Cardiac septum (tissue), 1 donor: ENCODE data around the gene PHACTR2. TPM values are rescaled to one million over a fixed set of nuclear protein-coding genes. Genes with fewer than 3 reads are reported as not detected.
"Not testable (repeated sequence)": the region's sequence is repeated elsewhere in the genome, so short reads cannot be mapped to it uniquely, and the experiment has no call there.

Experiments
- DNase-seq: peaks from one replicate; pipeline ENCODE4 v3.0.0-alpha.2; 2020; ENCODE audit warnings: low spot score
- intact Hi-C: fragments of 100-400 bp; cut with DNase I; formaldehyde crosslinking; loops from one replicate; pipeline ENCODE4 v1.14.0; 2022
- long read RNA-seq: library from polyadenylated mRNA; unstranded; transcript quantifications from one replicate; pipeline ENCODE4 v2.0.0, GENCODE V29; 2021
- total RNA-seq: library from RNA; stranded (reverse); fragmentation: NEBNext Ultra II Directional; extraction: Animal tissue kit (Norgen Biotek cat#: 25700); gene quantifications from one replicate; pipeline ENCODE4 v1.2.1, GENCODE V29; 2021
- donor health status: DM: no; HTN: no; CAD: no.

The PHACTR2 gene
- 59.3 TPM for total RNA-seq
- long read RNA-seq, full-length matches to known transcripts, result 55 of 88 reads
- long read RNA-seq, partial matches to known transcripts, result 21 of 88 reads
- long read RNA-seq, other reads (novel, unspliced or antisense), result 12 of 88 reads

DNA sequence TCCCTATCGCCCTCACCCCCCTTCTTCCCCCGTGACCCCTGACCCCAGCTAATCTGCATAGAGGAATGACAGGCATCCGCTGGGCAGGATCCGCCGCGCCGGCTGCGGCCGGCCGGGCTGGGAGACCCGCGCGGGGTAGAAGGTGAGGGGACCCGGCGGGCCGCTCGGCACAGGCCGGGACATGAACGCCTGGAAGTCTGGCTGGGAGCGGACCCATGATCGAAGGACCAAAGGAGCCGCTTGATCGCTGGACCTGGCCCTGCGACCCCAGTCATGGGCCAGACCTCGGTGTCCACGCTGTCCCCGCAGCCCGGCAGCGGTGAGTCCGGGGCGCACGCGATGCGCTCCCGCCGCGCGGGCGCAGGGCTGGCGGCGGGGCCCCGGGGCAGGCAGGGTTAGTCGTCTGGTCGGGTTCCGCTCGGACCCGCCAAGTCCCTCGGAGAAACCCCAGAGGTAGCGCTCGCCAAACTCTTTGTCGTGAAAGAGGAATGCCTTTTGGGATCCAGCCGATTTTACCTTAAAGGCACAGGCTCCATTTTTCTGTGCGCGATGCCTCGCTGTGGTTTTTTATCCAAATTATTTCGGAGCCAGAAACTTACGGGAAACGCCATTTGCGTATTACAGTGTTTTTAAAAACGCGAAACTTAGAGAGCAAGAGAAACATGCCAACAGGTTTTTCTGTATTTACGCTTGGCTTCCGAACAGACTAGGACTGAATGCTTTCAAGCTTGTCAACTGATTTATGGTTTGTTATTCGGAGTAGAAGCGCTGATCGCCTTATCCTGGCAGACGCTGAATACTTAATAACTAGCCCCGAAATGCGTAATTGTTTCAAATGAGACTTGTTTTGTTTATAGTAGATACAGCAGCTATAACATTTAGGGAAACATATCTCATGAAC, at the start of gene PHACTR2:
Gene PHACTR2, plus strand, starts transcription at position 75 of the 901 bp plus-strand sequence. Its CDS starts 199 bp downstream, at position 274.
- intact Hi-C loops, result loop anchor here (10.0 kb wide), 1 partner anchor 327 kb away; the partner anchor contains the start of gene PLAGL1

DNA sequence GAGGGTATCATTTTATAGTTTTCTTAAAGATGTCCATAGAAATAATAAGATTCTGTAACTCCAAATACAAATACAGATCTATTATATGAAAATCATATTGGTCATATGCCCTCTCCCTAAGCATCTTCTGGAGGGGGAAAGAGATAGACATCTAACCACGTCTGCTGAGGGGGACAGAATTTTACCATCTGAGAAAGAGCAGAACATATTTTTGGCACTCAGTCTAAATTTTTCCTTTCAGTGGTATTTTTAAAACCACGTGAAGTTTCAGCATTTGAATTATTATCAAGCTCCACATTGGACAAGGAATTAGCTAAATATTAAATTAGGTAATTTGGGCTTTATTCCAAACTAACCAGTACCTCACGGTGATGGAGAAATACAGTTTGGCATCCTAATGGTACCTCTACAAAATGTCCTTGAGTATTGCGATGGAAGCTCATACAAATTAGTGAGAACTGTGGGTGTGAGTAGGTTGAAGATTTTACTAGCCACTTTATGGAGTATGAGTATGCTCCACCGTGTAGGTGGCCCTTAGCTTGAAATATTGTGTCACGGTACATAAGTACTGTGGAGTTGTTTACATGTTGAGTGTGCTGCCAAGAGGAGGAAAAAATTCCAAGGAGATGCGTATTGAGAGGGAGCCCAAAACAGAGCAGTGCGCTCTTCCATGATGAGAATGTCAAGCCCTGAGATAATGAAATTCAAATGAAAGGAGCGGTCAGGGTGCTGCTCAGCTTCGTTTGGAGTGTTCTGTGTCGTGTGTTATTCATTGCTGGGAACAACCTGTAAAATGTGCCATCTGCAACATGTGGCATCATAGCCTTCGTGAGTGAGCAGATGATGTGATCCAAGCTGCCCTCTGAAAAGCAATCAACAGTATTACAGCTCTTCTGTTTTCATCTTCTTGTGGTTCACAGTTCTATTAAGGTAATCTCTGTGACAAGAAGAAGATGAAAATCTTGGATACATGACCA, 48.4 kb upstream of the PHACTR2 start:
- intact Hi-C loops, result no loop called here
- DNase-seq, result no peak

More for the DNA sequence above, at the start of gene PHACTR2:
- DNase-seq, result peak; percentile 90

DNA sequence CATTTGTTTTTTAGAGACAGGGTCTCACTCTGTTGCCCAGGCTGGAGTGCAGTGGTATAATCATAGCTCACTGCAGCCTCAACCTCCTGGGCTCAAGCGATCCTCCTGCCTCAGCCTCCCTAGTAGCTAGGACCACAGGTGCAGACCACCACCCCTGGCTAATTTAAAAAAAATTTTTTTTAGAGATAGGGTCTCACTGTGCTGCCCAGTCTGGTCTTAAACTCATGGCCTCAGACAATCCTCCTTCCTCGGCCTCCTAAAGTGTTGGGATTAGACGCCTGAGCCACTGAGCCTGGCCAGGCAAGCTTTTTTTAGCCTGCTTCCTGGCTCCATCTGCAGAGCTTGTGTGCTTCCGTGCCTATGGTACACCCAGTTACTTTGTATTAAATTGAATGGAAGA, 46.6 kb upstream of the PHACTR2 start:
- intact Hi-C loops, result not testable (repeated sequence)

DNA sequence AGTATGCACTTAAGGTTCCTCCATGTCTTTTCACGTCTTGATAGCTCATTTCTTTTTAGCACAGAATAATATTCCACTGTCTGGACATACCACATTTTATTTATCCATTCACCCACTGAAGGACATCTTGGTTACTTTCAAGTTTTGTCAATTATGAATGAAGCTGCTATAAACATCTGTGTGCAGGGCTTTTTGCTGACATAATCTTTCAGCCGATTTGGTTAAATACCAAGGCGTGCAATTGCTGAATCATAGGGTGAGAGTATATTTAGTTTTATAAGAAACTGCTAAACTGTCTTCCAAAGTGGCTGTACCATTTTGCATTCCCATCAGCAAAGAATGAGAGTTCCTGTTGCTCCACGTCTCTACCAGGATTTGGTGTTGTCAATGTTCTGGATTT, 44.9 kb upstream of the PHACTR2 start:
- intact Hi-C loops, result no loop called here
- no peak for DNase-seq

More for the DNA sequence above, 46.6 kb upstream of the PHACTR2 start:
- not testable (repeated sequence) for DNase-seq

DNA sequence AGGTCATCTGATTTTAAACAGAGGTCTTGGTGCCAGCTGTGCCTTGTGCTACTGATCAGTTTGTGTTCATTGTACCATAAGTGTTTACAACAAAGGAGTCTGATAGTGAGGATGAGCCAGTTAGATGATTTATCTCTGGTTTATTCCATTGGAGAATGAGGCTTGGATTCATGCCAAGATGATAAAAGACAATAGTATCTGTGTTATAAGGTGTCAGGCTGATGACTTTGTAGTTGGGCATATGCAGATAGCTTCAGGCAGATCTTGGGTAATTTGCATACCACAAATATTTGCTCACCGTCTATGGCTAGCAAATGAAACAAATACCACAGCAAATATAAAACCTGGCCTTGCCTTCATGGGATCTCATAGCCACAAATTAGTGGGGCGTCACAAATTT, 43.3 kb upstream of the PHACTR2 start:
- intact Hi-C loops, result no loop called here
- DNase-seq, result no peak

DNA sequence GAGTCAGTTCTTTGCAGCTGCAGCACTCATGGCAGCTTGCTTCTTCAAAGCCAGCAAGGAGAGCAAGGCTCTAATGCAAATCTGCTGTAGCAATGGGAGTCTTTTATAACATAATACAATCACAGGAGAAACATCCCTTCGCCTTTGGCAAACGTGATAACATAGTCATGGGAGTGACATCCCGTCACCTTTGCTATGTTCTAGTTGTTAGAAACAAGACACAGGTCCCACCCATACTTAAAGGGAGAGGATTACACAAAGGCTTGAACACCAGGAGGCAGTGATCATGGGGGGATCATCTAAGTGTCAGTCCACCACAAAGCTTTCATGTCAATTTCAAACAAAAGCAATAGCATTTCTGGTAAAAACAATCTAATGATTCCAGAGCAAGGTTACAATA, 40.1 kb upstream of the PHACTR2 start:
- no peak for DNase-seq
- intact Hi-C loops, result no loop called here

DNA sequence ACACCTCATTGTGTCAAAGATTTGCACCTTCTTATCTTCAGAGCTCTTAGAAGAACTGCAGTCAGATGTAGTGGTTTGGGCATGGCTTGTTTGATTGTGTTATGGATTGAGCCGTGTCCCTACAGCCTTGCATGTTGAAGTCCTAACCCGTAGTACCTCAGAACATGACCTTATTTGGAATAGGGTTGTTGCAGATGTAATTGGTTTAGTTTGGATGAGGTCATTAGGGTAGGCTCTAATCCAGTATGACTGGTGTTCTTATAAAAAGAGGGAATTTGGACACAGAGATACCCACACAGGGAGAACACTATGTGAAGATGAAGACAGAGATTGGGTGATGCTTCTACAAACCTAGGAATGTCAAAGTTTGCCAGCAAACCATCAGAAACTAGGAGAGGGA, 35.4 kb upstream of the PHACTR2 start:
- intact Hi-C loops, result no loop called here
- DNase-seq, result no peak

DNA sequence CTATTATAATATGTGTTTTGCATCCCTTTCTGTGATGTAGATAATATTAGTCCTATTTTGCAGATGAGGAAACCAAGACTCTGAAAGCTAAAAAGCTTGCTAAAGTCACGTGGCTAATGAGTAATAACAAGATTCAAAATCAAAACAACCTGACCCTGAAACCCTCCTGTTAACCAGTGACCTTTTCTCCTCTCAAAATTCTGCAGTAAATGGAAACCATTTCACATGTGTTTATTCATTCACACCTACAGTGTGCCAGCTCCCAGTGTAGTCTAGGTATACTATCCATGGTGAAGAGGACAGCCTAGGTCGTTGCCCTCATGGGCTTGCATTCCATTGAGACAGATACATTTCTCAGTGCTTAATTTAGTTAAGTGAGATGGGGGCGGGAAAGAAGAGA, 30.6 kb upstream of the PHACTR2 start:
- intact Hi-C loops, result no loop called here
- no peak for DNase-seq

DNA sequence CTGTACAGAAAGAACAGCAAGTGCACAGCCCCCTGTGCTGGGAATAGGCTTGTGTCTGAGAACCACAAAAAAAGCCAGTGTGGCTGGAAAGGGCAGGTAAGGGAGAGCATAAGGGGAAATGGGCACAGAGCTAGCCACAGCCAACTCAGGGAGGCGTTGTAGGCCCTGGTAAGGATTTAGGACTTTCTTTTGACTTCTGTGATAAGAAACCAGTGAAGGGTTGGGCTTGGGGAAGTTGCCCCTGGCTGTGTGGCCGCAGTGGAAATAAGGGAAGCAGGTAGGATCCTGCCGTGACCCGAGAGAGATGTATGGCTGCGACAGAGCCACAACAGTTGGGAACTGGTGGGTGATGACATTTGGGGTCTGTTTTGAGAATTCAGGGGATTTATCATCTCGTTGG, 30.0 kb upstream of the PHACTR2 start:
- intact Hi-C loops, result no loop called here
- no peak for DNase-seq

DNA sequence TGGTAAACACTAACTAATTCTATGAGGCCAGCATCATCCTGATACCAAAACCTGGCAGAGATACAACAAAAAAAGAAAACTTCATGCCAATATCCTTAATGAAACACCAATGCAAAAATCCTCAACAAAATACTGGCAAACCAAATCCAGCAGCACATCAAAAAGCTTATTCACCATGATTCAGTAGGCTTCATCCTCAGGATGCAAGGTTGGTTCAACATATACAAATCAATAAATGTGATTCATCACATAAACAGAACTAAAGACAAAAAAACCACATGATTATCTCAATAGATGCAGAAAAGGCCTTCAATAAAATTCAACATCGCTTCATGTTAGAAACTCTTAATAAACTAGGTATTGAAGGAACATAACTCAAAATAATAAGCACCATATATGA, 28.4 kb upstream of the PHACTR2 start:
- intact Hi-C loops, DNase-seq: not testable (repeated sequence)

DNA sequence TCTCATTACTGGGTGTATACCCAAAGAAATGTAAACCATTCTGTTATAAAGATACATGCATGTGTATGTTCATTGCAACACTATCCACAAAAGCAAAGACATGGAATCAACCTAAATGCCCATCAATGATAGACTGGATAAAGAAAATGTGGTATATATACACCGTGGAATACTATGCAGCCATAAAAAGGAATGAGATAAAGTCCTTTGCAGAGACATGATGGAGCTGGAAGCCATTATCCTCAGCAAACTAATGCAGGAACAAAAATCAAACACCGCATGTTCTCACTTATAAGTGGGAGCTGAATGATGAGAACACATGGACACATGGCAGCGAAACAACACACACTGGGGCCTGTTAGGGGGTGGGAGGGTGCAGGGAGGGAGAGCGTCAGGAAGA, 26.4 kb upstream of the PHACTR2 start:
- intact Hi-C loops, DNase-seq: not testable (repeated sequence)

DNA sequence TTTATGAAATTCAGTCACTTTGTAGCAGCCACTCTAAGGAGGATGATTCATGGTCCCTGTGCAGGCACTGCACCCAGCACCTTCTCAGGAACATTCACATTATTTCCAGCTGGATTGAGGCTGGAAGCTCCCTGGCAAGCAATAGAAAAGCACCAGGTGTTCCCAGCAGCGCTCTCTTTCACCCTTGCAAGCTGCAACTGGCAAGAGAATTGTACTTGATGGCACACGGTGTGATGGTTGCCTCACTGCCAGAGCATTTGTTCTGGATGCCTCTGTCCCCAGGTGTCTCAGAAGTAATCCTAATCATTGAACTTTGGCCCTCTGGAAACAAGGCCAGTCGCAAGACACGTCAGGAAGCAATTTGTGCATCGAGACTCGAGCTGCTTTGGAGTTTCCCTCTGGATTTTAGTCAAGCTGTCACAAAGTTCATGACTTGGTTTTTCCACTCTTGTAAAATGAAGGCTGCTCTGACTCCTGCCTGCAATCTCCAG, 24.9 kb upstream of the PHACTR2 start:
- no peak for DNase-seq
- intact Hi-C loops, result no loop called here

DNA sequence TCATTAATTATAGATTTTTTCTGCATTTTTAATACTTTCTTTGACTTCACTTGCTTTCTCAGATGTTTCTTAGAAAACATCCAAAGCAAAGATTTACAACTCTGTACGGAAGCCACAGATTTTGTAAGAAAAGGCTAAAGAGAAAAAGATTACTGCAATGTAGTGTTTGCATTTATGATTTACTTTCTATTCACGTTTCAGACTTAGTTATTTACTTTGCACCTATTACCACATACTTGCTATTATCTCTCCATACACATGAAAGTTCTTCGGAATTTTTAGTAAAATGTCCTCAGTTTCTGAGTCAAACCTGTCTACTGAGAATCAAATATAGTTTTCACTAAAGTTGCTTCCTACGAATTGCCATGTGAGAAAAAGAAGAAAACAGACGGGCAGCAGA, 22.2 kb upstream of the PHACTR2 start:
- intact Hi-C loops, result no loop called here

DNA sequence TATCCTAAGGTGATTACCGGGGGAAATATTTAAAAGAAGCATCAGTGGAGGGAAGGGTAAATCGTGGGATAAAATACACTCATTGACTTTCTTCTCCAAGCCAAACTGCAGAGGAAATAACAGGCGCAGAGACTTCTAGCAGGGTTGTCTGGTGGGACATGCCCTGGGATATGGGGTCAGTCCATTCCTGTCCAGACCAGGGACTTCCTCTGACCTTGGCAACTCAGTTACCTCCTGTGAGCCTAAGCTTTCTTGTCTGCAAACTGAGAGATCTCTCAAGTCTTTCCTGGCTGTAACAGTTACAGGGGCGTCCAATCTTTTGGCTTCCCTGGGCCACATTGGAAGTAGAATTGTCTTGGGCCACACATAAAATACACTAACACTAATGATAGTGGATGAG, 21.7 kb upstream of the PHACTR2 start:
- no peak for DNase-seq
- intact Hi-C loops, result no loop called here

More for the DNA sequence above, 22.2 kb upstream of the PHACTR2 start:
- no peak for DNase-seq

DNA sequence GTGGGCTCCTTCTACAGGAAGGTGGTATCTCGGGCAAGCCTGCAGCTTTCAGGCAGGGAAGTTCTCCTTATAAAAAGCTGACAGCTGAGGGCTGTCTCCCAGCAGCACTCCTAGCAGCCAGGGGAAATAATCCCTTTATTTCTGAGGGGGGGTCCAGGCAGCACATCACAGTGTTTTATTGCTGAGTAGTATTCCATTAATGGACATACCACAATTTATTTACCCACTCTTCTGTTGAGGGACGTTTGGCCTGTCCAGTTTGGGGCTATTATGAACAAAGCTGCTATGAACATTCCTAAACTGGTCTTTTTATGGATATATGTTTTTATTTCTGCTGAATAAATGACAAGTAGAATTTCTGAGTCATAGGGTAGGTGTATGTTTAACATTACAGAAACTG, 20.0 kb upstream of the PHACTR2 start:
- DNase-seq, result no peak
- intact Hi-C loops, result no loop called here

DNA sequence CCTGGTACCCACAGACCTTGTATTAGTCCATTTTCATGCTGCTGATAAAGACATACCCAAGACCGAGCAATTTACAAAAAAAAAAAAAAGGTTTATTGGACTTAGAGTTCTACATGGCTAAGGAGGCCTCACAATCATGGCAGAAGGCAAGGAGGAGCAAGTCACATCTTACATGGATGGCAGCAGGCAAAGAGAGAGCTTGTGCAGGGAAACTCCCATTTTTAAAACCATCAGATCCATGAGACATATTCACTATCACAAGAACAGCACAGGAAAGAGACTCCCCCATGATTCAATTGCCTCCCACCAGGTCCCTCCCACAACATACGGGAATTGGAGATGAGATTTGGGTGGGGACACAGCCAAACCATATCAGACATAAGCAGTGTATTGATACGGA, 17.6 kb upstream of the PHACTR2 start:
- DNase-seq, intact Hi-C loops: not testable (repeated sequence)

DNA sequence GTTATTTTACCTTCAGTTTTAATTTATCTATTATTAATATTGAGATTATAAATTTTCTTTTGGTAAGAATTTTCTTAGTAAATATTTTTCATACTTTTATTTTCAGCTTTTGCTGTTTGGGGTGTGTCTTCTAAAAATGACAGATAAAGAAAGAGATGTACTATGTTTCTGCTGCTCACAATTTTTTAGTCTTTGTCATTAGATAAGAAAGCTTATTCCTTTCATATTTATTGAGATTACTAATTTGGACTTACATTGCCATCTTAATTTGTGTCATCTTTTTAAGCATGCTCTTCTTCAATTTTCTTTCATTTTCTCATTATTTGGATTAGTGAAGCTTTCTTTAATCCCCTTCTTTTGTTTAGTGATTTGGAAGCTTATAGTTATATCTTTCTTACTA, 13.6 kb upstream of the PHACTR2 start:
- DNase-seq, result no peak
- intact Hi-C loops, result no loop called here

DNA sequence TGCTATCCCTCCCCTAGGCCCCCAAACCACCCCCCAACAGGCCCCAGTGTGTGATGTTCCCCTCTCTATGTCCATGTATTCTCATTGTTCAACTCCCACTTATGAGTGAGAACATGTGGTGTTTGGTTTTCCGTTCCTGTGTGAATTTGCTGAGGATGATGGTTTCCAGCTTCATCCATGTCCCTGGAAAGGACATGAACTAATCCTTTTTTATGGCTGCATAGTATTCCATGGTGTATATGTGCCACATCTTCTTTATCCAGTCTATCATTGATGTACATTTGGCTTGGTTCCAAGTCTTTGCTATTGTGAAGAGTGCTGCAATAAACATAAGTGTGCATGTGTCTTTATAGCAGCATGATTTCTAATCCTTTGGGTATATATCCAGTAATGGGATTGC, 11.8 kb upstream of the PHACTR2 start:
- intact Hi-C loops, result not testable (repeated sequence)

DNA sequence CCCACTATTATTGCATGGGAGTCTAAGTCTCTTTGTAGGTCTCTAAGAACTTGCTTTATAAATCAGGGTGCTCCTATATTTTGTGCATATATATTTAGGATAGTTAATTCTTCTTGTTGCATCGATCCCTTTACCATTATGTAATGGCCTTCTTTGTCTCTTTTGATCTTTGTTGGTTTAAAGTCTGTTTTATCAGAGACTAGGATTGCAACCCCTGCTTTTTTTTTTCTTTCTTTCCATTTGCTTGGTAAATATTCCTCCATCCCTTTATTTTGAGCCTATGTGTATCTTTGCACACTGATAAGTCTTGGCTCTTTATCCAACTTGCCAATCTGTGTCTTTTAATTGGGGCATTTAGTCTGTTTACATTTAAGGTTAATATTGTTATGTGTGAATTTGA, 8.3 kb upstream of the PHACTR2 start:
- intact Hi-C loops, DNase-seq: not testable (repeated sequence)

More for the DNA sequence above, 11.8 kb upstream of the PHACTR2 start:
- not testable (repeated sequence) for DNase-seq

DNA sequence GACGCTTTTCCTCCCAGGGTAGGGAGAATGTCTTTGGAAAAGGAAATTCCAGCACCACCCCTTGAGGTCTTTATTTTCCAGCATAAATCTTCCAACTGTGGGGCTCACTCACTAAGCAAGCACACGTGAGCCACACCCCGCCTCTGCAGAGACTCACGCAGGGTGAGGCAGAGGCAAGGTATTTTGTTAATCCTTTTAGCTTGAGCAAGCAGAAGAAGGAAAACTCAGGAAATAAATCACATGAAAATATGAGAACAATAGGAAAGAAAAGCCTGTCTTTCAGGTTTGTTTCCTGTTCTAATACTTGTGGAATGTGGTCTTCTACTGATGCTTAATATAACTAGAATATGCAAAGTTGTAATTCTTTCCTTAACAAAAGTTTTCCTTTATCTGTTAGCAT, 4.1 kb upstream of the PHACTR2 start:
- no peak for DNase-seq
- intact Hi-C loops, result loop anchor here (10.0 kb wide), 1 partner anchor 331 kb away; the partner anchor contains the start of gene PLAGL1
